ENCODE data around the gene INPP5E. TPM values are rescaled to one million over a fixed set of nuclear protein-coding genes. Genes with fewer than 3 reads are reported as not detected.

INPP5E gene
- total and polyA plus RNA-seq, 3 donors from 2014 or later: 22.1 to 38.0 (median 32.2) TPM

- no peak for DNase-seq
- Histone ChIP-seq H3K27me3 (no peaks in the 10 kb centered on the region), H3K27ac (no peak overlapping the region), H3K9me3 (no peaks in the 10 kb centered on the region), H3K4me1 (no peaks in the 10 kb centered on the region), H3K4me3 (no peak overlapping the region), H3K36me3 (ENCODE audit: low read depth, missing control alignments) (no peaks in the 10 kb centered on the region)
- WGBS, 2 donors: 94% methylated on average over 23 of the region's 25 CpGs; no CpG with 5 or more reads in 1 of the 2 donors
- no peak for TF ChIP-seq POLR2A (IDR thresholded peaks at IDR 0.05)
- TF ChIP-seq, protein P1, sequence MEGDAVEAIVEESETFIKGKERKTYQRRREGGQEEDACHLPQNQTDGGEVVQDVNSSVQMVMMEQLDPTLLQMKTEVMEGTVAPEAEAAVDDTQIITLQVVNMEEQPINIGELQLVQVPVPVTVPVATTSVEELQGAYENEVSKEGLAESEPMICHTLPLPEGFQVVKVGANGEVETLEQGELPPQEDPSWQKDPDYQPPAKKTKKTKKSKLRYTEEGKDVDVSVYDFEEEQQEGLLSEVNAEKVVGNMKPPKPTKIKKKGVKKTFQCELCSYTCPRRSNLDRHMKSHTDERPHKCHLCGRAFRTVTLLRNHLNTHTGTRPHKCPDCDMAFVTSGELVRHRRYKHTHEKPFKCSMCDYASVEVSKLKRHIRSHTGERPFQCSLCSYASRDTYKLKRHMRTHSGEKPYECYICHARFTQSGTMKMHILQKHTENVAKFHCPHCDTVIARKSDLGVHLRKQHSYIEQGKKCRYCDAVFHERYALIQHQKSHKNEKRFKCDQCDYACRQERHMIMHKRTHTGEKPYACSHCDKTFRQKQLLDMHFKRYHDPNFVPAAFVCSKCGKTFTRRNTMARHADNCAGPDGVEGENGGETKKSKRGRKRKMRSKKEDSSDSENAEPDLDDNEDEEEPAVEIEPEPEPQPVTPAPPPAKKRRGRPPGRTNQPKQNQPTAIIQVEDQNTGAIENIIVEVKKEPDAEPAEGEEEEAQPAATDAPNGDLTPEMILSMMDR (IDR thresholded peaks at IDR 0.05): no peak
- intact Hi-C loops (cut with DNase I; ENCODE audit: low total_unique reads): no loop called here
Measured at GRCh38 chr9:136381966-136382513, 57.6 kb downstream of the INPP5E start.

DNA sequence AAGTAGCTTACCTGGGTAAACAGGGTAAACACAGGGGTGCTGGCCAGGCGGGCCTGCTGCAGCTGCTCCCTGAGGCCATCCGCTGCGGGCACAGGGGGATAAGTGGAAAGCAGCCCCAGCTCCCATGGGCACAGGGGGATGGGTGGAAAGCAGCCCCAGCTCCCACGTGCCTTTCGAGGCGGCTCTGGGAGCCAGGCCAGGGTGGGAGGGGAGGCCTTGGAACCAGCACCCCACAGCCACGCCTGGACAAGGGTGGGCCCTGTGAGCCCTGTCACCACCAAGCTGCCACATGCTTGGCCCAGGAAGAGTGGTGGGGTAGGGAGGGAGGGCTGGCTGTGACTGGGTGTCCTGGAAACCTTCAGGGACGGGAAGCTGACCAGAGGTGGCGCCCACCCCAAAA, 58.3 kb downstream of the INPP5E start:
- Histone ChIP-seq H3K27me3 (no peaks in the 10 kb centered on the region), H3K9me3 (no peaks in the 10 kb centered on the region), H3K4me1 (no peaks in the 10 kb centered on the region), H3K4me3 (no peak overlapping the region), H3K27ac (no peak overlapping the region), H3K36me3 (ENCODE audit: low read depth, missing control alignments) (no peaks in the 10 kb centered on the region)
- no peak for TF ChIP-seq POLR2A (IDR thresholded peaks at IDR 0.05)
- TF ChIP-seq, protein P1 (IDR thresholded peaks at IDR 0.05): no peak
- intact Hi-C loops (cut with DNase I; ENCODE audit: low total_unique reads): no loop called here
- DNase-seq: no peak
- WGBS, 2 donors: 56 to 79% methylated on average over 6 to 9 of the region's 9 CpGs

- 83 to 96% methylated on average over 12 to 17 of the region's 17 CpGs for WGBS, 2 donors
- Histone ChIP-seq H3K4me1 (no peaks in the 10 kb centered on the region), H3K27ac (no peak overlapping the region), H3K4me3 (no peak overlapping the region), H3K27me3 (no peaks in the 10 kb centered on the region), H3K9me3 (no peaks in the 10 kb centered on the region), H3K36me3 (ENCODE audit: low read depth, missing control alignments) (no peaks in the 10 kb centered on the region)
- intact Hi-C loops (cut with DNase I; ENCODE audit: low total_unique reads): no loop called here
- TF ChIP-seq, protein P1 (IDR thresholded peaks at IDR 0.05): no peak
- TF ChIP-seq POLR2A (IDR thresholded peaks at IDR 0.05): no peak
- no peak for DNase-seq
Measured at GRCh38 chr9:136380381-136380780, 59.3 kb downstream of the INPP5E start.

GRCh38 chr9:136379891-136380290, 59.8 kb downstream of the INPP5E start:
- DNase-seq: no peak
- Histone ChIP-seq H3K36me3 (ENCODE audit: low read depth, missing control alignments) (no peaks in the 10 kb centered on the region), H3K4me1 (no peaks in the 10 kb centered on the region), H3K27ac (no peak overlapping the region), H3K4me3 (no peak overlapping the region), H3K27me3 (no peaks in the 10 kb centered on the region), H3K9me3 (no peaks in the 10 kb centered on the region)
- intact Hi-C loops (cut with DNase I; ENCODE audit: low total_unique reads): no loop called here
- WGBS, 2 donors: 86 to 100% methylated on average over 1 to 11 of the region's 11 CpGs
- TF ChIP-seq, protein P1 (IDR thresholded peaks at IDR 0.05): no peak
- TF ChIP-seq POLR2A (IDR thresholded peaks at IDR 0.05): no peak

GRCh38 chr9:136379401-136379800, 60.2 kb downstream of the INPP5E start:
- H3K9me3 ChIP-seq: no peaks in the 10 kb centered on the region
- no peaks in the 10 kb centered on the region for H3K36me3 ChIP-seq (ENCODE audit: low read depth, missing control alignments)
- no peaks in the 10 kb centered on the region for H3K4me1 ChIP-seq
- intact Hi-C loops (cut with DNase I; ENCODE audit: low total_unique reads): no loop called here
- no peaks in the 10 kb centered on the region for H3K27me3 ChIP-seq
- H3K4me3 ChIP-seq: no peak overlapping the region
- H3K27ac ChIP-seq: no peak overlapping the region
- TF ChIP-seq, protein P1 (IDR thresholded peaks at IDR 0.05): no peak
- no peak for TF ChIP-seq POLR2A (IDR thresholded peaks at IDR 0.05)
- WGBS, 2 donors: 92% methylated on average over 11 of the region's 11 CpGs; no CpG with 5 or more reads in 1 of the 2 donors
- no peak for DNase-seq
